GM12875 (cell line): ENCODE measurements around the gene ABCC1.
"Not testable (repeated sequence)": the region's sequence is repeated elsewhere in the genome, so short reads cannot be mapped to it uniquely, and the experiment has no call there.

ENCODE experiments used
- H3K4me3 ChIP-seq: one replicate; pipeline ENCODE4 v1.5.1; 2011; ENCODE audit warnings: low read depth, low read length, control low read depth
- TF ChIP-seq, protein P1 (sequence below): IDR thresholded peaks from 2 replicates; pipeline ENCODE4 v1.5.1; 2011; ENCODE audit warnings: low read depth, mild to moderate bottlenecking, control low read depth, inconsistent platforms, low read length, moderate library complexity, borderline replicate concordance; ENCODE audit not compliant: insufficient read depth

Gene ABCC1

GRCh38 chr16:16150117-16150877 lies 200.9 kb downstream of the ABCC1 start:
- no peak overlapping the region for H3K4me3 ChIP-seq
- TF ChIP-seq, protein P1, sequence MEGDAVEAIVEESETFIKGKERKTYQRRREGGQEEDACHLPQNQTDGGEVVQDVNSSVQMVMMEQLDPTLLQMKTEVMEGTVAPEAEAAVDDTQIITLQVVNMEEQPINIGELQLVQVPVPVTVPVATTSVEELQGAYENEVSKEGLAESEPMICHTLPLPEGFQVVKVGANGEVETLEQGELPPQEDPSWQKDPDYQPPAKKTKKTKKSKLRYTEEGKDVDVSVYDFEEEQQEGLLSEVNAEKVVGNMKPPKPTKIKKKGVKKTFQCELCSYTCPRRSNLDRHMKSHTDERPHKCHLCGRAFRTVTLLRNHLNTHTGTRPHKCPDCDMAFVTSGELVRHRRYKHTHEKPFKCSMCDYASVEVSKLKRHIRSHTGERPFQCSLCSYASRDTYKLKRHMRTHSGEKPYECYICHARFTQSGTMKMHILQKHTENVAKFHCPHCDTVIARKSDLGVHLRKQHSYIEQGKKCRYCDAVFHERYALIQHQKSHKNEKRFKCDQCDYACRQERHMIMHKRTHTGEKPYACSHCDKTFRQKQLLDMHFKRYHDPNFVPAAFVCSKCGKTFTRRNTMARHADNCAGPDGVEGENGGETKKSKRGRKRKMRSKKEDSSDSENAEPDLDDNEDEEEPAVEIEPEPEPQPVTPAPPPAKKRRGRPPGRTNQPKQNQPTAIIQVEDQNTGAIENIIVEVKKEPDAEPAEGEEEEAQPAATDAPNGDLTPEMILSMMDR, result no peak

GRCh38 chr16:16150878-16151152 lies 201.4 kb downstream of the ABCC1 start:
- no peak overlapping the region for H3K4me3 ChIP-seq
- TF ChIP-seq, protein P1, result no peak

DNA sequence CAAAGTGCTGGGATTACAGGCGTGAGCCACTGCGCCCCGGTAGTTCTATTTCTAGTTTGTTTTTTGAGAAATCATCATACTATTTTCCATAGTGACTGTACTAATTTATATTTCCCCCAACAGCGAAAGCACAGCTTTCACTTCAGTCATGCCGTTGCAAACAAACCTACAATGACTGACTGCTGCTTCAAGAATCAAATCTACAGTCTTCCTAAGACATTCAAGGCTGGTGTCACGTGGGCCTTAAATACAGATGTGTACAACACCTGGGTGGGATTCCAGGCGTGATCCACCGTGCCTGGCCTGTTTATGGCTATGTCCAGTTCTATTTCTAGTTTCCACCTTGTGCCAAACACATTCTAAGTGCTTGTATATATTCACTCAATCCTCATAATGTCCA lies 201.9 kb downstream of the ABCC1 start:
- no peak overlapping the region for H3K4me3 ChIP-seq
- TF ChIP-seq, protein P1, result no peak

GRCh38 chr16:16153000-16153399 lies 203.6 kb downstream of the ABCC1 start:
- not testable (repeated sequence) for H3K4me3 ChIP-seq

GRCh38 chr16:16154281-16154951 lies 205.0 kb downstream of the ABCC1 start:
- TF ChIP-seq, protein P1, result no peak

DNA sequence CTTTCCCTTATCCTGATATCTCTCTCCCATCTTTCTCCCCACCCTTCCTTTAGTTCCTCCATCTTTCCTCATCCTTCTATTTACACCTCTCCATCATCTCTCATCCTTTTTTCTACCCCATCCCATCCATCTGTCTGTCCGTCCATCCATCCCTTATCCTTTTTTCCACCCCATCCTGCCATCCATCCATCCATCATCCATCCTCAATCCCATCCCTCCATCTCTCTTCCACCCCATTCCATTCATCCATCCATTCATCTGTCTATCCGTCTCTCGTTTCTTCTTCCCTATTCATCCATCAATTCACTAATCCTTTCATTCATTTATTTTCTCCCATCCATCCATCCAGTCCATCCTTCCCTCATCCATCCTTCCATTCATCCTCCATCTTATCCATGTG lies 205.8 kb downstream of the ABCC1 start:
- TF ChIP-seq, protein P1, result no peak
- no peak overlapping the region for H3K4me3 ChIP-seq

More at GRCh38 chr16:16154281-16154951, 205.0 kb downstream of the ABCC1 start:
- no peak overlapping the region for H3K4me3 ChIP-seq

DNA sequence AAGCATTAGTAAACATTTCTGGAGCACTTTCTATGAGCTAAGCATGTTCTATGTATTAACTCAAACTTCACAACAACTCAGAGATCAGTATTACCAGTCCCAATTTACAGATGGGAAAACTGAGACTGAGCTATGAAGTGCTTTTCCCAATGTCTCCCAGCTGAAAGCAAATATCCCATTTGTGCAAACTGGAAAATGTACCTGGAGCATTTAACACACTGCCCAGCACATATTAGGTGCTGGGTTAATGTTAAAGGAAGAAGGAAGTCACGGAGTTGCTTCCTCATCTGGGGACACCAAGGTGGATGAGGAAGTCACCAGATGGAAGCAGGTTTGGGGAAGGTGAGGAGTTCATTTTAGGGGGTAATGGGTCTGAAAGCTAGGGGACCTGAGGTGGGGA lies 207.8 kb downstream of the ABCC1 start:
- TF ChIP-seq, protein P1, result no peak
- H3K4me3 ChIP-seq, result no peak overlapping the region
